GM12892 (cell line): Measurements from ENCODE around the gene CYBRD1.
"Not testable (repeated sequence)": the region's sequence is repeated elsewhere in the genome, so short reads cannot be mapped to it uniquely, and the experiment has no call there.

ENCODE experiments used
- DNase-seq: peaks from one replicate; pipeline ENCODE4 v3.0.0; 2011; ENCODE audit not compliant: insufficient read length
- FAIRE-seq: peaks from 2 replicates; lab custom pipeline; 2011; peaks lifted over from hg19 to GRCh38; lab: Jason Lieb, UNC
- POLR2A ChIP-seq: IDR thresholded peaks from 2 replicates; pipeline ENCODE4 v1.6.1; 2011; ENCODE audit warnings: low read depth, low read length, control low read depth
- POLR2AphosphoS5 ChIP-seq: IDR thresholded peaks from 2 replicates; pipeline ENCODE4 v1.6.1; 2011; ENCODE audit warnings: low read depth, low read length, control low read depth
- TAF1 ChIP-seq: IDR thresholded peaks from 2 replicates; pipeline ENCODE4 v1.6.1; 2011; ENCODE audit warnings: low read depth, mild to moderate bottlenecking, control low read depth, low read length, borderline replicate concordance

CYBRD1 gene

DNA sequence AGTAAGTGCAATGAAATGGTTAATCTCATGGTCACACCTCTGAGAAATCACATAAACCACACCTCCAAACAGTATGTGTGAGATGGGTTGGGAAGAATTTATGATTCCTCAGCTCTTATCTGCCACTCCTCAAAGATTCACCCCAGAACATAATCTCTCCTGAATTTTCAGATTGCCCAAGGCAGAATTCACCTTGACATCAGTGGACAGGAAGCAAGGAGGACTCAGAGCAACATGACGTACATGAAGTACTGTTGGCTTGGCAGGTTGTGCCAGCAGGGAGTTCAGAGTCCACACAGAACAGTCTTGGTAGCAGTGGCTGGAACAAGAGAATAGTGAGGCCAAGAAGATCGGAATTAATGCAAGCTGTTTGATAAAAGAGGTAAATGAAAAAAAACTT is 31.7 kb upstream of the CYBRD1 start:
- FAIRE-seq (no peak), DNase-seq (no peak)
- TF ChIP-seq TAF1, result no peak
- TF ChIP-seq POLR2AphosphoS5, result no peak
- TF ChIP-seq POLR2A, result no peak

DNA sequence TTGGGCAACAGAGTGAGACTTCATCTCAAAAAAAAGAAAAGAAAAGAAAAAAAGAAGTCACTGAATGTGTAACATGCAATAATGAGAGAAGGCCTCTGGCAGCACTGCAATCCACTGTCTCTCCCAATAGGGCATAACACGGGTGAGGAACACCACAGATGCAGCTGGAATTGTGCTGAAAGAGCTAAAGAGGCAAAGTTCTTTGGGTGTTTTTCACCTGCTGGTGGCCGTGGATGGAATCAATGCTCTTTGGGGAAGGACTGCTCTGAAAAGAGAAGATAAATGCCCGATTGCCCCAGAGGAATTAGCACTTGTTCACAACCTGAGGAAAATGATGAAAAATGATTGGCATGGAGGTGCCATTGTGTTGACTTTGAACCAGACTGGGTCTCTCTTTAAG is 31.0 kb upstream of the CYBRD1 start:
- TF ChIP-seq POLR2A (no peak), TAF1 (no peak), POLR2AphosphoS5 (no peak)
- FAIRE-seq (no peak), DNase-seq (no peak)

DNA sequence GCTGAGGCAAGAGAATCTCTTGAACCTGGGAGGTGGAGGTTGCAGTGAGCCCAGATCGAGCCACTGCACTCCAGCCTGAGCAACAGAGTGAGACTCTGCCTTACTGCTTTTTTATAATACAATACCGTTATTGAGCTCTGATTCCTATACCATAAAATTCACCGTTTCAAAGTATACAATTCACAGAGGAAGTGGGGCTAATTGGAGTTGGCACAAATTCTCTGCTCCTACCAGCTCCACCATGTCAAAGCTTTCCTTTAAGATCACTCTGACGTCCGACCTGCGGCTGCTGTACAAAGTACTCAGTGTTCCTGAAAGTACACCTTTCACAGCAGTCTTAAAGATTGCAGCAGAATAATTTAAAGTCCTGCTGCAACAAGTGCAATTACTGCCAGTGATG is 29.6 kb upstream of the CYBRD1 start:
- FAIRE-seq (no peak), DNase-seq (no peak)
- TF ChIP-seq TAF1 (no peak), POLR2A (no peak), POLR2AphosphoS5 (no peak)

DNA sequence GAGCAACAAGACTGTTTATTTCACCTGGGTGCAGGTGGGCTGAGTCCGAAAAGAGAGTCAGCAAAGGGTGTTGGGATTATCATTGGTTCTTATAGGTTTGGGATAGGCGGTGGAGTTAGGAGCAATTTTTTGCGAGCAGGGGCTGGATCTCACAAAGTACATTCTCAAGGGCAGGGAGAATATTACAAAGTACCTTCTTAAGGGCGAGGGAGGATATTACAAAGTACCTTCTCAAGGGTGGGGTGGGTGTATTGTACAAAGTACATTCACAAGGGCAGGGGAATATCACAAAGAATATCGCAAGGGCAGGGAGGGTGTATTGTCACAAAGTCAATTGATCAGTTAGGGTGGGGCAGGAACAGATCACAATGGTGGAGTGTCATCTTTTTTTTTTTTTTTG is 24.6 kb upstream of the CYBRD1 start:
- not testable (repeated sequence) for FAIRE-seq, DNase-seq

DNA sequence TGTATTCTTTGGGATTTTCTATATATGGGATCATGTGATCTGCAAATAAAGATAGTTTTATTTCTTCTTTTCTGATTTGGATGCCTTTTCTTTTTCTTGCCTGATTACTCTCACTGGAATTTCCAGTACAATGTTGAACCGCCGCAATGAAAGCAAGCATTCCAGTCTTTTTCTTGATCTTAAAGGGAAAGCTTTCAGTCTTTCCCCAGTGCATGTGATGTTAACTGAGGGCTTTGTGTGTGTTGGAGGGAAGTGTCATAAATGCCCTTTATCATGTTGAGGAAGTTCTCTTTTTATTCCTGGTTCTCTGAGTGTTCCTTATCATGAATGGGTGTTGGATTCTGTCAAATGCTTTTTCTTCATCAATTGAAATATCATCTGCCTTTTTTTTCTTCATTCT is 16.9 kb upstream of the CYBRD1 start:
- no peak for FAIRE-seq
- no peak for DNase-seq
- TF ChIP-seq POLR2A, result no peak
- no peak for TF ChIP-seq TAF1
- no peak for TF ChIP-seq POLR2AphosphoS5

DNA sequence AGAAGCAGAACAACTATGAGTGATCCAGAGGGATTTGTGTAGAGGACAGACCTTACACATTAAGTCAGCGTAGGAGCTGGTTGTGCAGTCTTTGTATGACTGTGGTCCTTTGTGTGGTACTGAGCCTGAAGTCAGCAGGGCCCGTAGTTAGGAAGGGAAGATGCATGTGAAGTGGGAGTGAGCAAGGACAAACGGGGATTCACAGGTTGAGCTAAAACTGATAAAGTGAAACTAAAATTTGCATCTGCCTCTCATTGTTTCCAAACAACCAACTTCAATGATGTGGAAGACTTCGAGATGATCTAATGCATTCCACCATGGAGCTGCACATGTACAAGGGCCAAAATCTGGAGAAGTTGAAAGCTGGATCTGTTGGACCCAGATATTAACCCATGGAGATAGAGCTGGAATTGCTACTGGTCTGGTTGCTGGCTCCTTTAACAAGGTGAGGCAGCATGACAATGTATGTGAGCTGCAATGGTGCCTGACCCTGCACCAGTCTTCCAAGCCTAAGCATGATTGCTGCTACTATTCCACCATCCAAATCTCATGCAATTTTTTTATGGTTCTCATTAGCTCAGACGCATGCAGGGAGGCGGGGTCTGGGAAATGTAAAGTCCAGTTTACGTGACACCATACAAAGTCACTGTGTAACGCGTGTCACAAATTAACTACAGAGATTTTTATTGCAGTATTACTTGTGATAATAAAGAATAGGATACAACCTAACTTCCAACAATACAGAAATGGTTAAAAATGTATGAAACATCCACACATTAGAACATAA is 12.1 kb upstream of the CYBRD1 start:
- TF ChIP-seq POLR2A, result no peak
- no peak for TF ChIP-seq TAF1
- TF ChIP-seq POLR2AphosphoS5, result no peak
- peak; percentile 98 for FAIRE-seq
- DNase-seq, result no peak

DNA sequence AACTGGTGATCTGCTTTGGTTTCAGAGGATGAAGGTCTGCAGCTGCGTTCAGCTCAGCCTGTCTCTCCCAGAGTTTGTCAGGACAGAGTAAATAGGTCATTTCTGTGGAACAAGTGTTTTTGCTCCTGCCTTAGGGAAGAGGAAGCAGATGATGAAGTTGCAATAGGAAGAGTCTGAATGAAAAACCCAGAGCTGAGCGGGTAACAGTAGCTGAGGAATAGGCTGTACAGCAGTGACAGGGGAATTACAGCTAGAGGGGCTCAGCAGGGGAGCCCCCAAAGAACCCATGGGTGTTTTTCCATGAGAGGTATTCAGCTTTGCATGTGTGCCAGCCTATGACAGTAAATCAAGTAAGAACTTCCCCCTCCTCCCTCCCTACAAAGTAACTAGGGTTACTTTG is 10.3 kb upstream of the CYBRD1 start:
- FAIRE-seq (peak; percentile 24), DNase-seq (no peak)
- TF ChIP-seq POLR2A (no peak), POLR2AphosphoS5 (no peak), TAF1 (no peak)

DNA sequence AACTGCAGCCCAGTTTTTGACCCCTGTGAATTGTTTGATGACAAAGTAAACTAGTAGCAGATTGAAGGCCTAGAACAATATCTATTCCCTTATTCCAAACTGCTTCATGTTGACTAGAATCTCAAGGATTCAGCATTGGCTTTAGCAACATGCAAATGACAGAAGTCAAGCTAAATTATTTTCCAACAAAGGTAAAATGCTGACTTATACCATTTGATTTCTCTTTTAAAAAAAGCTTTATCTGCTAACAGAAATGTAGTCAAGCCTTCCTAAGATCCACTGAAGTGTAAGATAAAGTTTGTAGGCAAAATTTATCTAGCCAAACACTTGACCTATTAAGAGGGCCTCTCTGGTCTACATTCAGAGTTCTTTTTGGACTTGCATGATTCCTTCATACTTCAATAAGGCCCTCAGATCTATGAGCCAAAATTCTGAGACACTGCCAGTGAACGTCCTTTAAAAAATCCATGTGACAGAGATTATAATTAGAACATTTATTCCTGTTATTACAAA is 9.5 kb upstream of the CYBRD1 start:
- TF ChIP-seq TAF1 (no peak), POLR2AphosphoS5 (no peak), POLR2A (no peak)
- FAIRE-seq (no peak), DNase-seq (no peak)

DNA sequence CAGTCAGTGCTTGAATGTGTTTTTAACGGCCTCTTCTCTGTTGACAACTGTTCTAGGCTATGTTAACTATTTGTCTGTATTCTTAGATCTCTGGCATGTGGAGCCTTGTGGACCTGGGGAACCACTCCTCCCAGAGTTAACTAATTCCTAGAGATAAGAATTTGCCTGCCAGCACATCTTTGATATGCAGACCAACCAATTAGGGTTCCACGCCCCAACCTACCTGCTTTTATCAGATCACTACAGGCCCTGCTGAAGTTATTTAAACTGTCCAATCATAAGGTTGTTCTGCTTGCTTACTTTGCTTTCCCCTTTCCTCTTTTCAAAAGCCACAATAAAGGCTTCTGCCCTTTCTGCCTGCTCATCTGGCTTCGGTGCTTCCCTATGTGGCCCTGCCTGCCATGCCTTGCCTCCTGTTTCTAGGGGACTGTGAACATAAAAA is 8.5 kb upstream of the CYBRD1 start:
- TF ChIP-seq TAF1 (no peak), POLR2A (no peak), POLR2AphosphoS5 (no peak)
- DNase-seq (no peak), FAIRE-seq (no peak)

DNA sequence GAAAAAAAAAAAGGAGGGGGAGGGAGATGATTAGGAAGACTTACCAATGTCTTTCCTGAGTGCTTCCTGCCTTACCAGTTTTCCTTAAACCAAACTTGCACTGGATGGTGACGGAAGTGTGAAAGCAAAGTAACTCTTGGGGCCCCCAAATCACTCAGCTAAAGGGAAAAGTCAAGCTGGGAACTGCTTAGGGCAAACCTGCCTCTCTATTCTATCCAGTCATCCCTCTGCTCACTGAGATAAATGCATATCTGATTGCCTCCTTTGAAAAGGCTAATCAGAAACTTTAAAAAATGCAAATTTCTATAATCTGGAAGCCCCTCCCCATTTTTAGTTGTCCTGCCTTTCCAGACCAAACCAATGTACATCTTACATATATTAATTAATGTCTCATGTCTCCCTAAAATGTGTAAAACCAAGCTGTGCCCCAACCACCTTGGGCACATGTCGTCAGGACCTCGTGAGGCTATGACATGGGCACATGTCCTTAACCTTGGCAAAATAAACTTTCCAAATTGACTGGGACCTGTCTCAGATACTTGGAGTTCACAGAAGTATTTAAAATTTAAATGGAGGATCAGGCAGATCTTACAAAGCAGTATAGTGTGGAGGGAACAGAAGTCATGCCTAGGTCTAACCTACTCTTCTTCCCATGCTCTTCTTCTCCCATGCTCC is 7.2 kb upstream of the CYBRD1 start:
- FAIRE-seq (no peak), DNase-seq (no peak)
- no peak for TF ChIP-seq TAF1
- TF ChIP-seq POLR2A, result no peak
- no peak for TF ChIP-seq POLR2AphosphoS5

DNA sequence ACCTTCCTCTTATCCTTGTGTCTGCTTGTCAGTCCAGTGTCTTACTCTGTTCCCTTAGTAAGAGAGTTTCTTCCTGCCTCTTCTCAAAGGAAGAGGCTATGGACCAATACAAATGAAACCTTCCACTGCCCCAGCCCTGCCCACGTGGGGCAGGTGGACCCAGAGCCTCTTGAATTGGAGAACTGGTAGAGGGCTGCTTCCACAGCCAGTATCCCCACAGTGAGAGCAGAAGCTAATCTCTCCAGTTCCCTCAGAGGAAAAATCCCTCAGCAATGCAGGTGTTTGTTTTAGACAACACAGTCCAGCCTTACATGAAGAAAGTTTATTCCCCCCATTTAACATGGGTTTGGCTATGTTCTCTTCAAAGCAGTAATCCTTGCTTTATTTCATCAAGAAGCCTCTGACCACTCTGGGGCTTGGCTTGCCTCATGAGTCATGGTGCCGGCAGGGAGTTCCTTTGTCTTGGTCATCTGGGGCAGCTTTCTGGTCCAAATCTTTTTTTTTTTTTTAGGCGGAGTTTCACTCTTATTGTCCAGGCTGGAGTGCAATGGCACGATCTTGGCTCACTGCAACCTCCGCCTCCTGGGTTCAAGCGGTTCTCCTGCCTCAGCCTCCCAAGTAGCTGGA is 6.5 kb upstream of the CYBRD1 start:
- no peak for FAIRE-seq

More for the DNA sequence above, 6.5 kb upstream of the CYBRD1 start:
- no peak for TF ChIP-seq POLR2AphosphoS5
- no peak for DNase-seq
